NCI-H2171 treated with DMSO at 0.1 percent for 48 hours (cell line): ENCODE measurements around the gene RAD51.

Experiments used
- DNase-seq: peaks from one replicate; lab custom pipeline; 2025; lab: John Stamatoyannopoulos, UW

RAD51 gene

DNA sequence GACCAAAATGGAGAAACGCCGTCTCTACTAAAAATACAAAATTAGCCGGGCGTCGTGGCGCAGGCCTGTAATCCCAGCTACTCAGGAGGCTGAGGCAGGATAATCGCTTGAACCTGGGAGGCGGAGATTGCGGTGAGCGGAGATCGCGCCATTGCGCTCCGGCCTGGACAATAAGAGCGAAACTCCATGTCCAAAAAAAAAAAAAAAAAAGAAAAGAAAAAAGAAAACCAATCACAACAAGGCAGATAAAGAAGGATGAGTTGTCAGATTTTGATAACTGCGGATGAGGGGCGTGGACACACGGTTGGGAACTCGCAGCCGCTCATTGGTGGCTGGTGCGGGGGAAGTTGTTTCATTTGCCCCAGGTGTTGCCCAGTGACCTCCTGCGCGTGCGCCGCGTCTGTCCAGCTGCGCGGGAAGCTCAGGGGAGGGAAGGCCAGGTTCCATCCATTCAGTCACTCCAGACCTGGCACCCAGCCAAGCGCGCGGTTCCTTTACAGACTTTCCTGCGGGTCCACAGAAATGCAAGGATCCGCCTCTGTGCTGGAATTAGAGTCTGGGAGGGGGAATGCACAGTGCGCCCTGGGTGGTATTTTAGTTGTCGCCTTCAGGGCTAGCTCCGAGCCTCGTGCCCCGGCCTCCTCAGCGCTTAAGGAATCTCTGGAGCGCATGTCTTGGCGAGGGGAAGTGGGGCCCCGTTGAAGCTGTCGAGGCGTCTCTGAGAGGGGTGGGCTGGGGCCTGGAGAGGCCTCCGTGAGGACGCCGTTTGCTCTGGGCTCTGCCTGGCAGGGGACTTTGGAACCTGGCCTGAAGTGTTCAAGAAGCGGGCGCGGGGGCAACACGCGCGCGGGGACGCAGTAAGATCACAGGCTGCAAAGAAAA is 68.2 kb downstream of the RAD51 start:
- DNase-seq = no peak

DNA sequence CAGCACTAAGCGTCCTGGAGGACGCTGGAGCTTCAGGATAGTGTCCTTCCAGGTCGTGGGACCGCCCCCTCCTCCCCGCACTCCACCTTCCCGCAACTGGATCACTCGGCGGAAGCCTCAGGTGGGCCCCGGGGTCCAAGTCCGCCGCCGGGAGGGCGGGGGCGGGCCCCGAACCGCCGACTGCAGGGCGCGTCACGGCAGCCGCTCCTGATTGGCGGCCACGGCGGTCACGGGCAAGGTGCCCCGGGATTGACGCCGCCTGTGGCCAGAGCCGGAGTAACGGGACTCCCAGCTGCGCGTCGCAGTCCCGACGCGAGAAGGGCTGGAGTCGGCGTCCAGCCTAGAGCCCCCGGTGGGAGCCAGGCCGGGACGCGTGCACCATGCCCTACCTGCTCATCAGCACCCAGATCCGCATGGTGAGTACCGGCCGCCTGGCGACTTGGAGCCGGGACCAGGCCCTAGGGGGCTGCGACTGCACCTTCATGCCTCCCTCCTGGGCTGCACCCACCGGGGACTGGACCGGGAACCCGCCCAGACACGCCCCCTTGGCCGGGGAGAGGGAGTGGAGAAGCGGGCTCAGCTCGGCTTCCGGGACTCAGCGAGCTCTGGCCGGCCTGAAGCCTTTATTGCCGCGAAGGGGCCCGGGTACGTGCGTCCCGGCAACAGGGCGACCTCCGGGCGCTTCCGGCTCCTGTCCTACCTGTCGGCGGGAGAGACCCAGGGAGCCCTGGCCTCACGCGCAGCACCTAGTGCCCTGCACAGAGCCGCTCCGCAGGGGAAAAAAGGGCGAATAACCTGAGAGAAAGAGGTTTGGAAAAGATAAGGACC is 69.0 kb downstream of the RAD51 start, which contains the start of gene GCHFR:
GCHFR (plus strand) TSS at position 268 of the 828 bp plus-strand sequence; CDS start at position 381, 113 bp downstream.
- no peak for DNase-seq

DNA sequence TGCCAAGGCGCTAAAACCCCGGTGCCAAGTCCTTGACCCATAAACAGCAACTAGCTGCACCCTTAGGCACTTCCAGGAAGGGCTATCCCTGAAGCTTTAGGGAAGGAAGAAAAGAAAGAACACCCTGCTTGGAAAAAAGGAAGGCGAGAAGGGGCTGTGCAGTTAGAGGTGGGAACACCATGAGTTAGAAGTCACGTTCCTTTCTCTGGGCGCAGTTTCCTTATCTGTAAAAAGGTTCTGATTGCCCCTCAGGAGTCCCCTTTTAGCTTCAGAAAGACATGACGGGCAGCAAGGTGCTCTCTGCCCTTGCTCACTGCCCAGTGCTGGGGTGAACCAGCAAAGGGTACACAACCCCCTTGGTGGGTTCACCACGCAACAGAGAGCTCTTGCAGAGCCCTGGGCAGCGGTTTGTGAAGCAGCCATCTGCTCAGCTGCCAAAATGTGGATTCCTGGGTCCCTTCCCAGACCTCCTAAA is 69.7 kb downstream of the RAD51 start:
- DNase-seq = no peak

DNA sequence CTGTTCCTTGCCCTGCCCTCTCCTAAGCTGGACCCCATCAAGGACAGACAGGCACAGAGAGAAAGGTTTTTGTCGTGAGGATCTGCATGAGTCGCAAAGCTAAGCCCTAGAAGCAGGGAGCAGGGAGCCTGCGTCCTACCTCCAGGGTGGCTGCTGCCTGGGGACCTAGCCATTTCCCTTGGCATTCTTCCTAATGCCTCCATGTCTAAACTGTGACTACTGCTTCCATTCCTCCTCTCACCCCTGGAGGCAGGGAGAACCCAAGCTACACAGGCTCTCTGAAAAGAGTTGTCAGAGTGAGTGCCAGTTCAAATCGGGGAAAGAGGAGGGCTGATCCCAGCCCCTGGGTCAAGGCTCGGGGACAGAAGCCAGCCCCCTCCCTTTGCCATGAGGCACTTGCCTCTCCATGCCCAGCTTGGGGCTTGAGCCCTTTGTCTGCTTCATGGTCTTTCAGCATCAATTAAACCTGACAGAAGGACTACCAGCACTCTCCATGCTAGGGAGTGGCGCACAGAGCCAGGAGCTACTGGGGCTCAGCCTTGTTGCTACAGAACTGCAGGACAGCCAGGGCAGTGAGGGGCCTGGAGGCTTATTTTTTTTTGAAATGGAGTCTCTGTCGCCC is 71.3 kb downstream of the RAD51 start:
- no peak for DNase-seq

DNA sequence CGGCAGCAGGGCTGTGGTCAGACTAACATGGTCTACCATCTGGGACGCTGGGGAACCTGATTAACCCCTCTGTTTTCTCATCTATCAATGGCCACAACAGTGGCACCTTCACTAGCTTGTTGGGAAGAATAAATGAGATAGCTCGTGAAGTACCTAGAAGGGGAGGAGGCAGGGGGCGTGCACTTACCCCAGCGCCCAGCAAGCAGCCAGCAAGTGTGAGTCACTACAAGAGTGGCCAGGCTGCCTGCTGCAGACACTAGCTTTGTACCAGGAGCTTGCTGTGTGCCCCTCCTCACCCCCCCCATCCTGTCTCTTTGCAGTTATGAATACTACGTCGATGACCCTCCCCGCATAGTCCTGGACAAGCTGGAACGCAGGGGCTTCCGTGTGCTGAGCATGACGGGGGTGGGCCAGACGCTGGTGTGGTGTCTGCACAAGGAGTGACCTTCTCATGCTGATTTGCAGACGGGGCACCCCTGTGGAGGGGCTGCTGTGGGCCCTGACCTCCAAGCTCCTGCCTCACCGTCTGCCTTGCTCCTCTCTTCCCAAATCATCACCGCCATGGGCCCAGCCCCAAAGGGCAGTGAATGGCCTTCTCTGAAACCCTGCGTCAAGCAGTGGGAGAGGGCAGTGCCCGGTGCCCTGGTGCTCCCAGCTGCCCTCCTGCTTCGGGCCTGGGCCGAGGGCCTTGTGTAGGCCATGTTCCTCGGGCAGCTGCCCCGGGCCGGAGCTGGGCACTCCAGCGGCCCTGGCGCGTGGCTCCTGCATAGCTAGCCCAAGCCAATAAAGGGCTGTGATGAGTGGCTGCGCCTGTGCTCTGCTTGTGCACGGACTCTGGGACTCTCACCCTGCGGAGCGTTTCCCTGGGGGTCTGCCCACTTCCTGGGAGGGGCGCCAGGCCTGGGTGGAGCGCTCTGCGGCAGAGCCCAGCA is 72.2 kb downstream of the RAD51 start:
- DNase-seq = no peak

DNA sequence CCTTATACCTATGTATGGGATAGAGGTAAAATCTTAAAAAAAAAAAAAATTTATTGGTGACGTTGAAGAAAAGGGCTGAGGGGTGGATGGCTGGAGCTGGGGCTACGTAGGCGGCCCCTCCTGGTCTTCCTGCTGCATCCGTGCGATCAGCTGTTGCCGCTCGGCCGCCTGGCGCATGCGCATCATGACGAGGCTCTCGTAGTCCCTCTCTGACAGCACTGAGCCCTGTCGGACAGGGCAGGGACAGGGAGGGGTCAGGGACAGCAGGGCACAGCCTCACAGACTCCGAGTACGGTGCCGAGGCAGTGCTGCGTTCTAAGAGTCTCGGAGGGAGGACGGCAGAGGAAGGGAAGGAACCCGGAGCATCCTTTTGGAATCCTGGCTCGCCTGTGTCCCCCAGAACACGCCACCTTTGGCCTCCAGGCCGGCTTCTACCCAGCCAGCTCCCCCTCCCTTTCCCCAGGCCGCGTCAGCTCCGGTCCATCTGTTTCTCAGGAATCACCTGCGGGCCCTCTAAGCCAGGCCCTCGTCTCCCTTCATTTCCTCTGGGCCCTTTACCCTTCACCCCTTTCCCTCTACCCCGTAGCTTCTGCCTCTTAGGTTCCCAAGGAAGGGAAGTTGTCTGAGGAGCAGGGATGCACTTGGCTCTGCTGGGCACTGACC is 73.0 kb downstream of the RAD51 start:
- no peak for DNase-seq

DNA sequence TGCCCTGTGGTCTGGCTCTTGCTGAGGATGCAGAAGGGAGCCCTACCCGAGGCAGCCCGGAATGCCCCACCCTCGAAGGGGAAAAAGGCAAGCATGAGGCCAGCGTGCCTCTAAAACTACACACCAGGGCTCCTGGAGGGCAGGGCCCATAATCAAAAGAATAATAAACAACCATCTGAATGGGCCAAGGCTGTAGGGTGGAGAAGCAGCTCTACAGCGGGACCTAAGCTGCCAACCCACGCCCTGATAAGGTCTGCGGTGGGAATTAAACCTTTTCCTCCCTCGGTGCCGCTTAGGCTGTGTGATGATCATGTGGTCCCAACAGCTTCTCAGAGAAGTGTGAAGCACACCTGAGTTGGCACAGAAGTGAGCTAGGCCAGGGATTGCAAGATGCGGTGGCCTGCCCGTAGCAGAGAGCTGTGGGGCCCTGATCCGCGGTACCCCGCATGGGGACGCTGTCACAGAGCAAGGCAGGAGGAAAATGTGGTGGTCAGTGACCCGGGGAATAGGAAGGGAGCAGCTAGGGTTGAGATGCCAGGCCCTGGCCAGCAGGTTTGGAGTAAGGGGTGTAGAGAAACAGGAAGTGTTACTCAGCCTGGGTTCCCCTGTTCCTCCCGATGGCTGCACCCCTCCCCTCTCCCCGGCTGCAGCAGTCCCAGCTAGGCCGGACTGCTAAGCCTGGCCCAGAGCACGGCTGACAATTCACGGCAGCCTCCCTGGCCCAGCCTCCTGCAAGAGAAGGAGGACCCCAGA is 73.7 kb downstream of the RAD51 start:
- no peak for DNase-seq

DNA sequence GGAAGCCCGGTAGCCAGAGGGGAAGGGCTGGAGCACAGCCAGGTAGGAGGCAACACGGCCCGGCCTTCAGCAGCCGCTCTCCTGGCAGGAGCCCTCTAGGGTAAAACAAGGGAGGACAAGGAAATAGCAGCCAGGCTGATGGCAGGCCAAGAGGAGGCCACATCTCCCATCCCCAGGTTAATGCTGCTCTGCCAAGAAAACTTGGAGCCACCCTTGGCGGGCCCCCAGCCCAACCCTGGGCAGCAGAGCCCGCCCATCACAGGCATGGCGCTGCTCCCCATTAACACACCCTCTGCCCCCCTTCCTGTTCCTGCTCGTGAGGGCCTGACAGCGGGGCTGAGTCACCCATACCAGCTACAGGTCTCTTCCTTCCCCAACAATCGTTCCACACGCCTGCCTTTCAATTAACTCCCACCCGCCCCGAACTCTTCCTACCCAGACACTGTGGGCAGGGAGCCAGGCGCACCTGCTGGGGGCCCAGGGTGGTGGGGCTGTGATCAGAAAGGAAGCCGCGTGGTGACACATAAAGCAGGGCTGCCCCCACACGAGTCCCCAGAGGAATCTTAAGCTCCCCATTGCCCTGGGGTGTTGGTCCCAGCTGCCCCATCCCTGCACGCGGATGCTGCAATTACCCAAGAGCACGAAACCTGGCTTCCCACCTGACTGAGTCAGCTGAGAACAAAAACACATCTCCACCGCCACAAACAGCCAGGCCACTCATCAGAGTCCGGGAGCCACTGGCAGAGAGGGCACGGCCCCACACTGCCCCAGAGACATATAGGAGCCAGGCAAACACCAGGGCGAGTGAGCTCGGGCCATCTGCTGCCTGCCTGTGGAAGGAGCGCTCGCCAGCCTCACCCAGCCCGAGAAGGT is 74.5 kb downstream of the RAD51 start, which contains the start of gene C15orf62:
C15orf62 (plus strand) TSS at position 707 of the 873 bp plus-strand sequence. CDS start 516 bp downstream, outside the sequence.
- peak; percentile 88 for DNase-seq

DNA sequence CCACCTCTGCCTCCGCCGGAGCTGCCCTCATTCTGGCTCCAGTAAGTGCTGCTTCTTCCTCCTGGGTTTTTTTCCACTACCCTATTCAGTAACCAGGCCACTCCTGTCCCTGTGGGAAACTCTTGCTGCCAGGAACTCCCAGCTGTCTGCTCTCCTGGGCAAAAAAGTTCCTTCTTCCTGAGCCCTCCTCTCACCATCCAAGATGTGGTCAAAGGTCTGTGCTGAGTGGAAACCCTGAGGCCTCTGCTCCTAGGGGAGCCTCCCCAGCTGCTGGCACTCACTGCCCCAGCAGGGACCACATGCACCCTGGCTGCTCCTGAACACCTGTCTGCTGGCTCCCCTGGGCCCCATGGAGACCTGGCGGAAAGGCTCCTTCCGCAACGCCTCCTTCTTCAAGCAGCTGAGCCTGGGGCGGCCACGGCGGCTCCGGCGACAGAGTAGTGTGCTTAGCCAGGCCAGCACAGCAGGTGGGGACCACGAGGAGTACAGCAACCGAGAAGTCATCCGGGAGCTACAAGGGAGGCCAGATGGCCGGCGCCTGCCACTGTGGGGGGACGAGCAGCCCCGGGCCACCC is 75.3 kb downstream of the RAD51 start:
- DNase-seq = peak; percentile 82

DNA sequence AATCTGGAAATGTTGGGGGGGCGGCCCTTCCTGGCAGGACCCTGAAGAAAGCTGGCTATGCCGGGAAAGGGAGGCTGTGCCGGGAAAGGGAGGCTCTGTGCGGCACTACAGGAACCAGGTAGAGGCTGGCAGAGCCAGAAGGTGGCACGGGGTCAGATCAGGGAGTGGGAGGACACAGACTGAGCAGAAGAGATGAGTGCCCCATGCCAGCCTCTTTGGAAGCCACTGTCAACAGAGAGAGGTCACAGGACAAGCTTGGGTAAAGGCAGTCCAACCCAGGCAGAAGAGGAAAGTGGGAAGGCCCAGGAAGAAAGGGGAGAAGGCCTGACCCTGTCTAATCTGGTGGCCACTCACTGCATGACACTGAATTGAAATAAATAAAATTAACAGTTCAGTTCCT is 76.3 kb downstream of the RAD51 start:
- no peak for DNase-seq

DNA sequence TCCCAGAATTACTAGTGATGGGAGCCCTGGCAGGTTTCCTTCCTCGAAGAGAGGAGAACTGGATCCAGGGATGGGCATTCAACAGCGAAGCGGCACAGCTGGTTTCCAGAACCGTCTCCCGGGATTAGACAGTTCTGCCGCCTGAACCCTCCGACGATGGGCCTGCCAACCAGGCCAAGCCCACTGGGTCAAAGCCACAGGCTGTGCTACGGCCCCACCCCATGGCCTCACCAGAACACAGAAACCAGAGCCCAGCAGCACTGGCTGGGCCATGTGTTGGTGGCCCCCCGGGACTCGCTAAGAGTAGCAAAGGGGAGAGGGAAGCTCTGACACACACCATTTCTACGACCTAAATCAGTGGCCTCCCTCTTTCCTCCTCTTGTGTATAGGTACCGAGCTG is 77.0 kb downstream of the RAD51 start:
- no peak for DNase-seq

DNA sequence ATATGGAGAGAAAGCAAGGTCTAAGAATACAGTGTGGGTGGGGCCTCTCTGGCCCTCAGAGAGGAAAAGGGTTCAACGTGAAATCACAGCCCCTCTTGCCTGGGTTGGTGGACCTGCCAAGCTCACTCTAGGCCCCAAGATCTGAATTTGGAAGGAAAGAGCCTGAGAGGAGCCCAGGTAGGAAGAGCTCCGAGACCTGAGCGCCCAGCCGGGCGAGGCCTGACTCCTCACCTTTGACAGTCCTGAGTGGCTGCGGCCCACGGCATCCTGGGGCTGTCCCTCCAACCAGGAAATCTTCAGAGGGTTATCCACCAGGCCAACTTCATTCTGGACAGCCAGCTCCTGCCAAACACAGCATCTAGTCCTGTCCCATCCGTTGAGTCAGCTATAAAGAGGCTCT is 78.5 kb downstream of the RAD51 start:
- DNase-seq = no peak

DNA sequence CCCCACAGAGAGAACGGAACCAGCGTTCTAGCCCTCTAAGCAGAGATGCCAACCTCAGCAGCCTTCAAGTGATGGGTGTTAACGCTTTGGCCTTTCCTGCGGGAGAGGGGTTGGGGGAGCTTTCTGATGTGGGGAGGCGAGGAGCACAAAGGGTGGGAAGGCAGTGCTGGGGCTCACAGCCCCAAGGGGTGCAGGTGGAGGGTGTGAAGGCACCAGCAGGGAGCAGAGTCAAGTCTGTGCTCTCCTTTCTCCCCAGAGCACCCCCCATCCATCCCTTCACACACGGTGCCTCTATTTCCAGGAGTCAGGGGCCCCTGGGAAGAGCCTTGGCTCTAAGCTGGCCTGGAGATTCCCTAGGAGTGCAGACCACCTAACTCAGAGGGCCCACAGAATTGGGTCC is 78.9 kb downstream of the RAD51 start:
- DNase-seq = no peak

DNA sequence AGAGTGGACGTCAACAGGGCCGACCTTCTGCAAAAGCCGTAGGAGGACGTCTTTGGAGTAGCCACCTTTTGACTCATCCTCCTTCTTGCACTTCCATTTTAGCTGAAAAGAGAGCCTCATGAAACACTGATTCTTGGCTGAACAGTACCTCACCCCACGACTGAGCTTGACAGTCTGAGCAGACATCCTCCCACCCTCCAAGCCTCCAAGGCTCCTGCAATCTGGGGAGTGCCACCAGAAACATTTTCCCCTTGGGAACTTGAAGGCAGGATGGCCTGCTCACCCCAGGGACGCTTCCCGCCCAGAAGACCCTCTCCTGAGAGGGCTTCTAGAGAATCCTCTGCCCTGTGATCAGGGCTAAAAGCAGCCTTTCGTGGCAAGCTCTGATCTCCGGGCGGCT is 80.0 kb downstream of the RAD51 start:
- no peak for DNase-seq

DNA sequence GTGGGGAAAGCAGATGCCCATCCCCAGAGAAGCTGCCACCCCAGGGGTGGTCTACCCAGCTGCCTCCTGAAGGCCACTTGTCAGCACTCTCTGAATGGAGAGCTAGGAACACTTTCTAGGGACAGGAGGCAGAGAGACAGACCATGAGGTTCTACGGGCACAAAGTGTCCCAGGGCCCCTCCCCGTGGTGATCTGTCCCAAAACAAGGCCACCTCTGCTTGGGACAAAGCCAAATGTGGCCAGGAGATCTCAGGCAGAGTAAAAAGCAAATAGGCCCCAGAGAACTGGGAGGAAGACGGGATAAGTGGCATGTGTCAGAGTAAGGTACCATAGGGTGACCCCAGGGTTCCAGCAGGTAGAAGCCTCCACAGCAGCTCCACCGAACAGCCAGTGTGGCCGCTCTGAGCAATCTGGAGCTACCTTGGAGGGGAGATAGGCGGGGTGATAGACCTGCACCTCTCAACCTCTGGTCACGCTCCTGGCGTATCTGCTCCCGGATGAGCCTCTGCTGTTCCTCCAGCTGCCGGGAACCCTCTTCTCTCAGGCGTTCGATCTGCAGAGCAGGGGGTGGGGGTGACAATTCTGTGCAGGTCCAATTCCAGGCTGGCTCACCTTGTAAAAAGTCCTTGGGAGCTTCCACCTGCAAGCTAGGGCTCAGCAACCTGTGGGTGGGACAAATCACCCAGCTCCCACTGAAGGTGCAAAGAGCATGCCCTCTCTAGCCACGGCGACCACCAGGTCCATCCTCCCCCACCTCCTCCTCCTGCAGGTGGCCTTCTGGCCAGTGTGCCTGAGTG is 81.0 kb downstream of the RAD51 start:
- DNase-seq = no peak

DNA sequence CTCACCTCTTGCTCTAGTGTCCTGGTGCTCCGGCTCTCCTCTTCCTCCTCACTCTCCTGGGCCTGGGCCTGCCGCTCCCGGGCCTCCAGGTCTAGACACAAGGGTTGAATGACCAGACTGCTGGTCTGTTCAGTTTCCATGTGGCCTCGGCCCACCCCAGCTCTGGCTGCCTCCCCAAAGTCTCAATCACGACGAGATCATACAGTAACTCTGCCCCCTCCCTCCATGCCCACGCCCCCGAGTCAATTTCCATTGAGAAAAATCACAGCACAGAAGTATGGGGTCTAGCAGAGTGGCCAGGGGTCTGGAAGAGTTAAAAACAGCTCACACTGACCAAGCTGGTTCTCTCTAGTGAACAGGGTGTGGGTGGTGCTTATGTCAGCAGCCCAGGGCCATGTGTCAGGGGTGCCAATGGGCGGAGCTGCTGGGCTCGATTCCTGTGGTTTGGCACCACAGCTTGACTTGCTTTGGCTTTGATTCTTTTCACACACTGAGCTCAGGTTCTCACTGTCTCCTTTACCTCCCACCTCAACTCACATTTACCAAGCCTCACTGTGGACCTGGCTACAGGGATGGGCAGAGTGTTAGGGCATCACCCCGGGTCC is 81.7 kb downstream of the RAD51 start:
- no peak for DNase-seq
